GM21576 (cell line): ENCODE measurements around the gene NEB.
"Not testable (repeated sequence)": the region's sequence is repeated elsewhere in the genome, so short reads cannot be mapped to it uniquely, and the experiment has no call there.

Experiments used
- ATAC-seq: cut with Tn5 transposase; IDR thresholded peaks from one replicate; pipeline ENCODE4 v1.9.1; 2021; ENCODE audit warnings: mild to moderate bottlenecking, moderate library complexity; ENCODE audit not compliant: unreplicated experiment

Gene NEB

DNA sequence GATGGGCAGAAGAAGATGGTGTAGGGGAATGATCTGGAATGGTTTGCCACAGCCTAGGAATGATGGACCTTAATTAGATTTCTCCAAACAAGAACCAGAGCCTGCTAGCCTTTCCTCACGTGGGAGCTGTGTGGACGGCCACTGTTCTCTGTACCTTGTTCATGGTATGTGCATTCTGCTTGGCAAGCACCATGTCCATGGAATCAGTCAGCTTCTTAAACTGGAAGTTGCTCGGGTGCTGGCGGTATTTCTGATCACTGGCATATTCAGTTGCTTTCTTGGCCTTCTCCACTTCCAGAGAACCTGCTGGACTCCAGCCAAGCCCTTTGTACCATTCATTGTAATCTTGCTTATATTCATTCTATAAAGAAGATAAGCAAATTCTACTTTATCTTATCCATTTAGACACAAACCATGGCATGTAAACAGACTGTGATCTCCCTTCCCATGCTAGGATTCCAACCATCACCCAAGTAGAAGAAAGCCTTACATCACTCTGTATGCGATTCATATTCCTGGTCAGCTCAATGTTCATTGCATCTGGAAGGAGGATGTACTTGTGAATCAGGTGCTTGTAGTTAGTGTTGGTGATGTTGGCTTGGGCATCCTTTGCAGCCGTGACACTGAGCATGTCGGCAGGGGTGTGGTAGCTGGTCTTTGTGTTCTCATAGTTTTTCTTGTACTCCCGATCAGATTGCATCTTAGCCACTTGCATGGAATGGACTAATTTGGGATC lies 78.4 kb downstream of the NEB start:
- no peak for ATAC-seq

DNA sequence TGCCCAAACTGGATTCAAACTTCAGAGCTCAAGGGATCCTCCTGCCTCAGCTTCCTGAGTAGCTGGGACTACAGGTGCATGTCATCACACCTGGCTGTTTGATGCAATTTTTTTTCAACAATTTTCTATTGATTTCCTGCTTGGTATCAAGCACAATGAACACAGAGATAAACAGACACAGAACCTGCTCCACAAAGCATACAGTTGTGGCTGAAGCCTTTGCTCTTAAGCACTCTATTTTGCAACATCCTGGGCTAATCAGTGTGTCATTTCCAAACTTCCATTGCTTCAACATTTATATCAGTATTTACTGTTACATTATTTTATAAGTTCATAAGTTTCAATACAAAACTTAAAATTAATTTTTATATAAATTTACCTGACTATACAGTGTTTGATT lies 79.4 kb downstream of the NEB start:
- ATAC-seq = no peak

DNA sequence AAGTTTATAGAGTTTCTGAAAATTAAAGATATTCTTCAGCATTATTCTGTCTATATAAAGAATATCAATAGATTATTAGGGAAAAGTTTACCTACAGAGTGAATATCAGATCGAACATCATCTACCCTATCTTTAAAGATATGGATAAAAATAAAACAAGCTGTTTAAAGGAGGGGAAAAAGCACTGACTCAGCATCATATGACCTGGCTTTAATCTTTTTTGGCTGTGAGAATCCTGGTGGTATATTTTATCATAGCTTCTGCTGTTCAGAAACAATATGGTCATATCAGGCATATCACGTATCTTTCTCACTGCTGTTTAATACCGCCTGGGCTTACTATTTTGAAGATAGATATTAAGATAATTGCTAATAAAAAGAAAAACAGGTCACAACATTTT lies 80.2 kb downstream of the NEB start:
- ATAC-seq = no peak

DNA sequence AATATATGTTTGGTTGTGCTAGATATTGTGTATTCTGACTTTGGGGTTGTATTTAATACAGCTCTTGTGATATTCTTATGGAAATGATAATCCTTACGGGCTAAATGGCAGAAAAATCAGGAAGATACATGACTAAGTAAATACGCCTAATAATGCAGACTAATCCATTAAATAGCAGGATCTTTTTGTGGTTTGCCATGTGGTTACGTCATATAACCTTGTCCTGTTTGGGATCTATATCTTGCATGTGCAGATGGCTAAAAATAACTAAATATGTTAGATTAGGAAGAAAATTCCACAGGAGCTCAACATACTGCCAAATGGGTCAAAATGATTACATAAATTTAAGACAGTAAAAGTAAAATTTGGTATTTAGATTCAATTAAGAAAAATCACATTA lies 83.0 kb downstream of the NEB start:
- ATAC-seq = no peak

DNA sequence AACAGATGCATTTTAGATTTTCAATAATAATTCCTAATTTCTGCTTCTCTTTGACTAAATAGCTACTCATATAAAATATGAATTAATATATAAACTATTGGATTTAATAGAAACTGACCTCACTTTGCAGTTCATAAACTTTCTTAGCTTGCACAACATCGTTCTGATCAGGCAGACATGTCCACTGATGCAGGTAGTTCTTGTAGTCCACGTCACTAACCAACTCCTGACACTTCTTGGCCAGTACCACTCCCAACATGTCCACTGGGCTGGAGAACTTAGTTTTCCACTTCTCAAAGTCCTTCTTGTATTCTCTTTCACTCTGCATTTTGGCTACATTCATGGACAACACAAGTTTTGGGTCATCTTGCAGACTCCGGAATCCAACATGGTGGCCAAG lies 83.8 kb downstream of the NEB start:
- ATAC-seq = no peak

DNA sequence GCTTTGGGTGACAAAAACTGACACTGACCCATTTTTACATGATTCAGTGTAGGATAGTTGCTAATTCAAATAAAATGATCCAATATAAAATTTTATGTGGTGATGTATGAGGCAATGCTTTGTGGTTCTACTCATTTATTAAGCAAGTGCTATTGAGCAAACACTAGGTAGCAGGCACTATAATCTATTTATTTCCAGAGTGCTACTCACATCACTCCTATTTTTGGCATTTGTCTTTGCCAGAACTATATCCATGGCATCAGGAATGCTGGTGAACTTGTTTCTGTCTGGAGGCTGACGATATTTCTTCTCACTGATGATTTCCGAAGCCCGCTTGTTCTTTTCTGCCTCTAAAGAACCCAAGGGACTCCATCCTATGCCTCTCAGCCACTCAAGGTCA lies 84.3 kb downstream of the NEB start:
- no peak for ATAC-seq

DNA sequence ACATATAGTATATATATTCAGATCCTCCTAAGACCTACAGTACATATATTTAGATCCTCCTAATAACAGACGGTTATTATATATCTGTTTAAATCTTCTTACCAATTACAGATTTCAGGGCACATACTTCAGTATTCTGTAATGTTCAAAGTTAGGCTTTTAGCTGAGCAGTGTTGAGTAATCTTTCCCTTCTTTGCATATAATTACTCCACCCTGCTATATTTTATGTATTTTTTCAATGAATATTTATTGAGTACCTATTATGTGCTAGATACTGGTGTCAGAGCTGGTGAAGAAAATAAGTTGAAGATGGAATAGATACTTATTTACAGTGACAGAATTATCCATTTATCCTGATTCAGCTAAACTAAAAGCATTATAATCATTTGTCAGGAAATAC lies 84.9 kb downstream of the NEB start:
- no peak for ATAC-seq

DNA sequence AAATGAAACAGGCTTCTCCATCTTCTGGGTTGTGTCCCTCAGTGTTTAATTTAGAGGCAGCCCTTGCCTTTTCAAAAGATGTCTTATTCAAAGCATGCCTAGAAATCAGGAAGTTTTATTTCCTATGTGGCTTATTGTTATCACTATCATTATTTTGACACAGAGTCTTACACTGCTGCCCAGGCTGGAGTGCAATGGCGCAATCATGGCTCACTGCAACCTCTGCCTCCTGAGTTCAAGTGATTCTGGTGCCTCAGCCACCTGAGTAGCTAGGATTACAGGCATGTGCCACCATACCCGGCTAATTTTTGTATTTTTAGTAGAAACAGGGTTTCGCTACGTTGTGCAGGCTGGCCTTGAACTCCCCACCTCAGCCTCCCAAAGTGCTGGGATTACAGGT lies 87.8 kb downstream of the NEB start:
- ATAC-seq = not testable (repeated sequence)

DNA sequence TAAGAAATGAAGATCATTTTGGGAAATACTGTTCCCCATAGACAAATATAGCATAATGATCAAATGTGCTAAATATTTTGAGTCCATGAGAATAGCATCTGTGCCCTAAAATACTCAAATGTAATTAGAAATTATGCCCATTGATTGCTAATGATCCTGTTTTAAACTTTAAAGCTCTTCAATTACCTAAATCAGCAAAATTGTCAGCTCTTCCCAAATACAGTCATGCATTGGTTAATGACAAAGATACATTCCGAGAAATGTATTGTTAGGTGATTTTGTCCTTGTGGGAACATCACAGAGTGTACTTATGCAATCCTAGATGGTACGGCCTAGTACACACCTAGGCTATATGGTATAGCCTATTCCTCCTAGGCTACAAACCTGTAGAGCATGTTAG lies 89.7 kb downstream of the NEB start:
- no peak for ATAC-seq

DNA sequence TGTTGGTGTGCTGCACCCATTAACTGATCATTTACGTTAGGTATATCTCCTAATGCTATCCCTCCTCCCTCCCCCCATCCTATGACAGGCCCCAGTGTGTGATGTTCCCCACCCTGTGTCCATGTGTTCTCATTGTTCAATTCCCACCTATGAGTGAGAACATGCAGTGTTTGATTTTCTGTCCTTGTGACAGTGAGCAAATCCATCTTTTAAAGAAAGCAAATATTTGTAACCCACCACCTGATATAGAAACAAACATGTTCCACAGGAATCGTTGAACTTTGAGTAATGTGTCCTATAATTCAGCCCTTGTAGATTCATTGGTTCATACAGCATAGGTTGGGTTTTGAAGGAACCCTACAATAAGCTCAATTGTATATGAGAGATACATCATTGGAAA lies 92.4 kb downstream of the NEB start:
- ATAC-seq = not testable (repeated sequence)

DNA sequence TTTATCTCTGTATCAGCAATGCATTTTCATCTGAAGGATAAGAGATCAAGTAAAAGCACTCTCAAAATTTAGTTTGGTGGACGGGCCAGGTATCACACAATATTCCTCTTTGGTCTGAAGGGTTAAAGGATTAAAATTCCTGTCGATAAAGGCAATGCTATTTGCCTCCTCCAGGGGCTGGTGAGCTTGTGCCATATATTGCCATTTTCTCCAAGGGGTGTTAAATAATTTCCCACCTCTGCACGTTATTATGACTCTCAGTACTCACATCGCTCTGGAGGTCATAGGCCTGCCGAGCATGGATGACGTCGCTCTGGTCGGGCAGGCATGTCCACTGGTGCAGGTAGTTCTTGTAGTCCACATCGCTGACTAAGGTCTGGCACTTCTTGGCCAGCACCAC lies 94.2 kb downstream of the NEB start:
- ATAC-seq = no peak

DNA sequence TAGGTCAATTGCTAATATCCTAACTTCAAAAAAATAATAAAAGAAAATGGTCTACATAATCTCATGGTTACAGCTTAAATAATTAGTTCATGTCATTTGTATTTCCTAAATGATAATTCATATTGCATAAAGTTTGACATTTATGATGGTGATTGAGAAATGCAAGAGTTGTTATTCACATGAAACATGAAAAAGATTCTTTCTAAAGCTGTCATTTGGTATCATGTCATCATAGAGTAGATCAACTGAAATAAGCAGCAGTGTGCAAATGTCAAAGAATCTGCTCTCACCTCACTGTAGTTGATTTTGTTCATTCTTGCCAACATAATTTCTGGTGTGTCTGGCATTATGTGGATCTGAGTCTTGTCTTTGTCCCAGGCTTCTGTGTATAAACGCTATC lies 95.3 kb downstream of the NEB start:
- ATAC-seq = no peak

DNA sequence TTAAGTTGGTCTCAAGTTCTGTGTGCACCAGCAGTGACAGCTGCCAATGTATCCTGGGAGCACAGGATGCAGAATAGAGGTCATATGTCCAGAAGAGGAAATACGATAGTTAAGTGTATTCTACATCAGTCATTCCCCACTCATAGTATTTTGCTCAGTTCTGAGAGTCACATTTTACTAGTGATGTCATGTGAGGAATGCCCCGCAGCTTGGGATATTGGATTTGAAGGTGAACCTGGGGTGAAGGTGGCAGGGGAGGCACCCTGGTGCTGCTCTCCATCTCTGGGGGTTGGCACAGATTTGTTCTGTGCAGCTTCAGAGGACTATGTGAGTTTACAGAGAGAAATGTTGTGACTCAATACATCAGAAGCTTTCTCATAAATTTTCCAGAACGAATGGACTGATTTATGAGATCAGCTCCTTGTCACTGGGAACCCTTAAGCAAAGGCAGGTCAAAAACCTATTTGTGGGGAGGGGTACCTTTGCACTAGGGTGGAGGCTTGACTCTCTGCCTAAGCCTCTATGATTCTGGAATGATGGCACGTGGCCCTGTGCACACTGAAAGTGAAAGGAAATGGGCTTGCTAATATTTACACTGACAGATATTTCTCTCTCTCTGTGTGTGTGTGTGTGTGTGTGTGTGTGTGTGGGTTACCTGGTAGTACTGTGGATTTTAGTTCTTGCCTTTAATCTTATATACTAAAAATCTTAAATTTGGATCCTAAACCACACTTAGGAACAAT lies 95.9 kb downstream of the NEB start:
- no peak for ATAC-seq

DNA sequence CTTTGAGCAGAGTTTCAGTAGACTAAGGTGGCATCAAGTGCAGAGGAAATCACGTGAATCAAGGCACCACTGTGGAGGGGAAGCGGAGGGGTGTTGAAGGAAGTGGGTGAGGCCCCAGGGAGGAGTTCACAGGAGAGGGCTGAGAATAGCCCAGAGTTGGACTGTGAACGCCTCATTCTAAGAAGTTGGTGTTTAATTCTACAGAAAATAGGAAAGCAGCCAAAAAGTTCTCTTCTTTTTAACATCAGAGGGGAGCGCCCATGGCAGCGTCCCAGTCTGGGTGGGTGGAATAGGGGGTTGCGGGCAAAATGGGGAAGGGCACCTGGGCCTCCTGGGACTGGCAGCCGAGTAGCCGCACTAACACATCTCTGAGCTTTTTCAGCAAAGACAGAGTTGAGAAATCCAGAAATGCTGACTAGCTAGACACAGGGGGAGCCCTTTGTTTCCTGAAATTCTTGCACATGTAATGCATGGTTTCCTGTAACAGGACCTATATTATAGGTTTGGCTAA lies 97.0 kb downstream of the NEB start:
- peak; percentile 79 for ATAC-seq

DNA sequence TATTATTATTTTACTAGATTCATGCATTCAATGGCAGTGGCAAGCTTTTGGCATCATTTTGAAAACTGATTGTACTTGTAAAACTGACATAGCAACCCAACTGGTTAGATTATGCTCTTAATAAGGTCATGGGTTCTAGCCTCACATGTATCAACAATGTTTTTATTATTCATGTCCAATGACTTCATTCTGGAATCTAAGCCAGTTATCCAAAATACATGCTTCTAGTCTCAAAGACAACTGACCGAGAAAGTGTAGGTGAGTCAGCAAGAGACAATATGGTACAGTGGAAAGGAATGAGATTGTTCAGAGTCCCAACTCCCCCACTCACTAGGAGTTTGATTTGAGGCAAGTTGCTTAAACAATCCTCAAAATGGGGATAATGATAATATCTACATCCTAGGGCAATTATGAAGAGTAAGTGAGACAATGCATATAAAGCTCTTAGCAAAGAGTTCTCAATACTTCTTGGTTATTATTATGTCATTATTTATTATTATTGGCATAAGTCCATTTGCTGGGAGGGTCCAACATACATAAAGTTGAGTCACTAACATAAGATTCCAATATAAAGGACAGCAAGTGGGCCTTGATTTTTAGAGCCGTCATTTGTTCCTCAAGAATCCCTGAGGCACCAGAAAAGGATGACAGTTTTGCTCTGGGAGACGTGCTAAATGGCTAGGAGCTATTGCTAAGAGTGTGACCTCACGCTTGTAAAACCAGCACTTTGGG lies 99.4 kb downstream of the NEB start:
- ATAC-seq = no peak

DNA sequence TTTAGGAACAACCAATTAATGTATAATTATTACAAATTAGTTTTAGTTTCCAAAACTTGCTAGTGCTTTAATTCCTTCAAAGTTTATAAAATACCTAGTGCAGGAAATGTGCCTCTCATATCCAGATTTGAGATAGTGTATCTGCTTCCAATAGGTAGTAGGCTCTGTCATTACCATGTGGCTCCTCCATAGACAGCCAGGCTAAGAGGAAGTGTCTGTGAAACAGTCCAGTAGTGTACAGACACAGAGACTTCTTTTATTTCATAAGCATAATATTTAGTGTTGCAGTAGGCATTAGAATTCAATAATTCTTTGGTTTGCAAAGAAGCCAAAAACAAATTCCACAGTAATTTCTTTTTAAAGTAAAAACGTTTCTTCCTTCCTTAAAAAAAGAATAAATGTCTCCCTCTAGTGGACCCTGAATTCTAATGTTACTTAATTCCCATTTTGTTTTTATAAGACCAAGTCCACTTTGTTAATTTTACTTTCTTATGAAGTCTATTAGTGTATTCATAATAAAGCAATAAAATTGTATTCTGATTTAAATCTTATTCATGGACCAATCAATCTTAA lies 101.2 kb downstream of the NEB start:
- ATAC-seq = no peak

DNA sequence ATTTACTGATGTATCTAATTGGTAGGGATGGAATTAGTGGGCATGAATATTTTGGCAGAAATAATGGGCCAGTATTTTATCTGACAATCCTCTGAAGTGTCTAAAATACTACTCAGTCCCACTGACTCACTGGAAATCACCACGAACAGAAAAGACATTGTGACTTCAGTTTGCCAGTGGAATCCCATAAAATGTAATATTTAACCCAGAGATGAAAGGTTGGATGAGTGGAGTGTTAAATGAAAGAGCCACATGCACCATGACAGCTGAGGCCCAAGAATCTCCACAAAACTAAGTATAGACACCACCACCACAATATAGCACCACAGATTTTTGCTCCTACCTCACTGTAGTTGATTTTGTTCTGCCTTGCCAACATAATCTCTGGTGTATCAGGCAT lies 103.9 kb downstream of the NEB start:
- no peak for ATAC-seq

DNA sequence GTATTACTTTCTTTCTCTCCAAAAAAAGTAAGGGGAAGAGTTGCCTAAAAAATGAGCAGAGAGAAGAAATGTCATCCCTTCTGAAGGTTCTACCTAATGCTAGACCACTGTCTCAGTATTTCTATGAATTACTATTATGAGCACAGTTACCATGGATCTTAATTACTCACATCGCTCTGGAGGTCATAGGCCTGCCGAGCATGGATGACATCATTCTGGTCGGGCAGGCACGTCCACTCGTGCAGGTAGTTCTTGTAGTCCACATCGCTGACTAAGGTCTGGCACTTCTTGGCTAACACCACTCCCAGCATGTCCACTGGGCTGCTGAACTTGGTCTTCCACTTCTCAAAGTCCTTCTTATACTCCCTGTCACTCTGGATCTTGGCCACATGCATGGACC lies 106.9 kb downstream of the NEB start:
- ATAC-seq = no peak

DNA sequence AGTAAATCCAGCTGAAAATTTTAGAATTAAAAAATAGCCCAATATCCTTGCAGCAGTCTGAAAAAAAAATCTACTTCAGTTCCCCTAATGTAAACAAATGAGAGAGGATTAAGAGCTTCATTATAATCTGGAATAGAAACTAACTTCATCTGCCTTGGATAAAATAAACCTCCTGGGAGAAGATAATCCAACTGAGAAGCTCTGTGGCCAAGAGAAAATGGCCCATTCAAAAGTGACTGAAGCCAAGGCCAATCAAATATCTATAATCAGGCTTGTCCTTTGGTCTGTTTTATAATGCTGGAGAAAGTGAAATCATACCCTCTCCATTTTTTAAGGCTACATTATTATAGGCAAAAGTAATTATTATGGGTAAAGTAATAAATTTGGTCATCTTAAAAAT lies 110.0 kb downstream of the NEB start:
- ATAC-seq = no peak

DNA sequence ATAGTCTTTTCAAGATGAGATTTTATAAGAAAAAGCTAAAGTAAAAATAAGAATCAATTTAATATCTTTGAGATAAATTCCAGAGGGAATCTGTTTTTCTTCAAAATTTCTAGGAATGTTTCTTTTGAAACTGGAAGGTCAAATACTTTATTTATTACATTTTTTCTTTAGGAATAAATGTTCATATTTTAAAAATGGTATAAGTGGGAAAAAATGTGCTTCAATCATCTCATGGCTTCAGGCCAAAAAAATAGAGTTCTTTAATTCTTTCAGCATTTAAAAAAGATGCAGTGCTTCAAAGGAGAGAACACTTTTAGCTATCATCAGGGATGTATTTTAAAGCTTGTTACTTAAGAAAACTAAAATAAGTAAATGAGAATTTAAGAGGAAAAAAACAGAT lies 110.6 kb downstream of the NEB start:
- no peak for ATAC-seq

DNA sequence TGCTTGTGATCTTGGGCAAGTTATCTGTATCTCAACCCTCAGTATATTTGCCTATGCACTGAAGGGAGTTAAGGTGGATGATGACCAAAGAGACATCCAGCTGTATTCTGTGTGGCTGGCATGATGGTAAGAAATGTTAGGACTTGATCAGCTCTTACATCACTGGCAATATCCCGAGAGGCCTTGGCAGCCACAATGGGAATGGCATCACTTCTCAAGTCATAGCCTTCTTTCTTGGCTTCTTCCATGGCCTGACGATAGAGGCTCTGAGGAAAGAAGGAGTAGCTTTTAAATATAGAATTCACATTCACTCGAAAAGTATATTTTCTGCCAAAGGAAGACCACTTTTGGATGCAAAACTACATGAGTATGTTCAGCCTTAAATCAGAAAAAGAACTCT lies 113.5 kb downstream of the NEB start:
- no peak for ATAC-seq
